PC-3 (cell line): ENCODE results near the gene PDP2.

Experiments
- CTCF ChIP-seq: fragments of 300-600 bp; sonication (generic); conservative IDR thresholded peaks from 2 replicates; pipeline ENCODE4 v1.5.1; 2017; ENCODE audit warnings: antibody characterized with exemption, low read depth, mild to moderate bottlenecking, low read length
- EZH2 ChIP-seq: fragments of 300-600 bp; sonication (generic); IDR thresholded peaks from one replicate; pipeline ENCODE4 v1.6.1; 2017; ENCODE audit warnings: antibody characterized with exemption, mild to moderate bottlenecking, low read length; ENCODE audit not compliant: unreplicated experiment
- EZH2phosphoT487 ChIP-seq: fragments of 300-600 bp; sonication (generic); IDR thresholded peaks from 2 replicates; pipeline ENCODE4 v1.6.1; 2018; ENCODE audit warnings: mild to moderate bottlenecking, antibody characterized with exemption, low read length, borderline replicate concordance

GRCh38 chr16:66935314-66936011, 55.1 kb downstream of the PDP2 start, which contains the start of gene CES2:
- TF ChIP-seq CTCF, result no peak
- no peak for TF ChIP-seq EZH2
- no peak for TF ChIP-seq EZH2phosphoT487
